ENCODE results near the gene IL23R. TPM values are rescaled to one million over a fixed set of nuclear protein-coding genes. Genes with fewer than 3 reads are reported as not detected.

IL23R gene
- polyA plus RNA-seq, 1 donor (not counting 4 experiments of a cell fraction or from before 2014, with no cell fraction given) = not detected

GRCh38 chr1:67149179-67149770, 17.0 kb upstream of the IL23R start:
- TF ChIP-seq CTCF (optimal IDR thresholded peaks at IDR 0.05 in 1 of 3, IDR thresholded peaks at IDR 0.05 in 1 of 3, conservative IDR thresholded peaks at IDR 0.05 in 1 of 3; ENCODE audit: extremely low read depth in 1 of 3, insufficient read depth in 2 of 3, low read length in 3 of 3) (peak; percentile 81 to 87 (median 85)), EZH2 (IDR thresholded peaks at IDR 0.05; ENCODE audit: low read length) (no peak)
- FAIRE-seq = peak; percentile 95

GRCh38 chr1:67150931-67151330, 15.3 kb upstream of the IL23R start:
- Histone ChIP-seq H3K27ac (ENCODE audit: control insufficient read depth, insufficient read depth, low read length) (no peak overlapping the region), H3K27me3 (ENCODE audit: control insufficient read depth, extremely low read depth, insufficient read depth, low read length) (no peaks in the 10 kb centered on the region), H3K9me1 (ENCODE audit: control insufficient read depth, extremely low read depth, insufficient read depth, low read length) (no peaks in the 10 kb centered on the region), H4K20me1 (ENCODE audit: control insufficient read depth, extremely low read depth, insufficient read depth, low read length) (no peaks in the 10 kb centered on the region), H3K36me3 (ENCODE audit: control insufficient read depth in 2 of 2, extremely low read depth in 1 of 2, insufficient read depth in 2 of 2, low read length in 2 of 2) (no peaks in the 10 kb centered on the region), H3K4me2 (ENCODE audit: control insufficient read depth, extremely low read depth, insufficient read depth, low read depth, low read length) (no peak overlapping the region), H3K4me1 (ENCODE audit: control insufficient read depth, extremely low read depth, insufficient read depth, low read length) (peaks cover 18% of the 10 kb centered on the region), H3K9ac (ENCODE audit: control insufficient read depth, extremely low read depth, insufficient read depth, low read length) (no peak overlapping the region), H2AFZ (ENCODE audit: control insufficient read depth, low read length) (no peak overlapping the region), H3K79me2 (ENCODE audit: control insufficient read depth, insufficient read depth, low read length) (no peaks in the 10 kb centered on the region), H3K9me3 (ENCODE audit: control insufficient read depth, low read depth, low read length) (no peaks in the 10 kb centered on the region), H3K4me3 (ENCODE audit: control insufficient read depth in 2 of 3, extremely low read depth in 1 of 3, insufficient read depth in 2 of 3, low read depth in 1 of 3, low read length in 3 of 3) (no peak overlapping the region)
- TF ChIP-seq EZH2 (IDR thresholded peaks at IDR 0.05; ENCODE audit: low read length) (no peak), CTCF (optimal IDR thresholded peaks at IDR 0.05 in 1 of 3, IDR thresholded peaks at IDR 0.05 in 1 of 3, conservative IDR thresholded peaks at IDR 0.05 in 1 of 3; ENCODE audit: extremely low read depth in 1 of 3, insufficient read depth in 2 of 3, low read length in 3 of 3) (no peak)
- DNase-seq (ENCODE audit: low read depth, low spot score) (no peak), FAIRE-seq (no peak)
- dilution Hi-C loops (cut with MboI; ENCODE audit: extremely low pct_ligation_motif_present, low sequenced_read_pairs) = no loop called here

More at GRCh38 chr1:67149179-67149770, 17.0 kb upstream of the IL23R start:
- H3K4me3 ChIP-seq (ENCODE audit: control insufficient read depth in 2 of 3, extremely low read depth in 1 of 3, insufficient read depth in 2 of 3, low read depth in 1 of 3, low read length in 3 of 3) = no peak overlapping the region
- no peaks in the 10 kb centered on the region for H4K20me1 ChIP-seq (ENCODE audit: control insufficient read depth, extremely low read depth, insufficient read depth, low read length)
- peak overlapping the region; percentile 86 for H2AFZ ChIP-seq (ENCODE audit: control insufficient read depth, low read length)
- H3K4me2 ChIP-seq (ENCODE audit: control insufficient read depth, extremely low read depth, insufficient read depth, low read depth, low read length) = peak overlapping the region; percentile 32
- dilution Hi-C loops (cut with MboI; ENCODE audit: extremely low pct_ligation_motif_present, low sequenced_read_pairs) = no loop called here
- peaks cover 18% of the 10 kb centered on the region for H3K4me1 ChIP-seq (ENCODE audit: control insufficient read depth, extremely low read depth, insufficient read depth, low read length)
- no peaks in the 10 kb centered on the region for H3K79me2 ChIP-seq (ENCODE audit: control insufficient read depth, insufficient read depth, low read length)
- no peaks in the 10 kb centered on the region for H3K9me1 ChIP-seq (ENCODE audit: control insufficient read depth, extremely low read depth, insufficient read depth, low read length)
- DNase-seq (ENCODE audit: low read depth, low spot score) = no peak
- H3K9ac ChIP-seq (ENCODE audit: control insufficient read depth, extremely low read depth, insufficient read depth, low read length) = no peak overlapping the region
- no peaks in the 10 kb centered on the region for H3K27me3 ChIP-seq (ENCODE audit: control insufficient read depth, extremely low read depth, insufficient read depth, low read length)
- no peaks in the 10 kb centered on the region for H3K9me3 ChIP-seq (ENCODE audit: control insufficient read depth, low read depth, low read length)
- H3K36me3 ChIP-seq (ENCODE audit: control insufficient read depth in 2 of 2, extremely low read depth in 1 of 2, insufficient read depth in 2 of 2, low read length in 2 of 2) = no peaks in the 10 kb centered on the region
- no peak overlapping the region for H3K27ac ChIP-seq (ENCODE audit: control insufficient read depth, insufficient read depth, low read length)
